RWPE2 (cell line): ENCODE results near the gene THSD7A.

Experiments used
- ATAC-seq: fragments of 200-7000 bp; cut with Tn5 transposase; 3 replicates; pipeline ENCODE4 v1.9.1; 2021; ENCODE audit warnings: low read depth
- DNase-seq: peaks from one replicate; pipeline ENCODE4 v3.0.0-alpha.2; 2020; ENCODE audit warnings: low spot score
- H3K27ac ChIP-seq: fragments of 450-650 bp; 2 replicates; pipeline ENCODE4 v1.5.1; 2017; ENCODE audit warnings: mild to moderate bottlenecking; ENCODE audit not compliant: poor library complexity, severe bottlenecking
- H3K27me3 ChIP-seq: fragments of 250-450 bp; sonication (Bioruptor Pico); 2 replicates; pipeline ENCODE4 v1.5.1; 2021; ENCODE audit warnings: mild to moderate bottlenecking, moderate library complexity; ENCODE audit not compliant: insufficient read depth, poor library complexity, severe bottlenecking
- H3K36me3 ChIP-seq: fragments of 250-450 bp; sonication (Bioruptor Pico); 2 replicates; pipeline ENCODE4 v1.5.1; 2020; ENCODE audit warnings: low read depth, mild to moderate bottlenecking, moderate library complexity
- H3K4me1 ChIP-seq: fragments of 250-450 bp; sonication (Bioruptor Pico); 2 replicates; pipeline ENCODE4 v1.5.1; 2021; ENCODE audit warnings: mild to moderate bottlenecking, moderate library complexity; ENCODE audit not compliant: insufficient read depth, poor library complexity, severe bottlenecking
- H3K4me3 ChIP-seq: fragments of 250-450 bp; sonication (Bioruptor Pico); 2 replicates; pipeline ENCODE4 v1.5.1; 2021; ENCODE audit warnings: mild to moderate bottlenecking, moderate library complexity; ENCODE audit not compliant: severe bottlenecking
- H3K9me3 ChIP-seq: fragments of 250-450 bp; sonication (Bioruptor Pico); 2 replicates; pipeline ENCODE4 v1.5.1; 2021; ENCODE audit warnings: mild to moderate bottlenecking, moderate library complexity; ENCODE audit not compliant: severe bottlenecking
- TF ChIP-seq, protein P1 (sequence below): fragments of 450-650 bp; IDR thresholded peaks from one replicate; pipeline ENCODE4 v1.5.1; 2017; ENCODE audit warnings: mild to moderate bottlenecking, moderate library complexity; ENCODE audit not compliant: poor library complexity, severe bottlenecking

THSD7A gene

DNA sequence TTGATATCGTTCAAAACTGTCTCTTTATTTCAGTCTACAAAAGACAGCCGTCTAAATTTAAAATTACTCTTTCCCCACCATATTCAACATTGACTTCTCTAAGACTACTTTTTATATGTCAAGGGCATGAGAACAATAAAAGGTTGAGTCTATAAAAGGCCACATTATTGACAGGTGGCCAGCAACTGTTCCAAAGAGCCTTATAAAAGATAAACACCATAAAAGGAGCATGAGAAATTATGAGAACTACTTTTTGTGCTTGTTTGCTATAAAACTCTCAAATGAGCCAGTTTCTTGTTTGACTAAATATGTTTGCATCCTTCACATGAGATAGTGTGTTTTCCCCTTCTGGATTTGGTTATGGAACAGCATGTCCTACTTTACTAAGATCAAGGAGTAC, 189.2 kb downstream of the THSD7A start:
- ATAC-seq, result no peak
- TF ChIP-seq, protein P1, sequence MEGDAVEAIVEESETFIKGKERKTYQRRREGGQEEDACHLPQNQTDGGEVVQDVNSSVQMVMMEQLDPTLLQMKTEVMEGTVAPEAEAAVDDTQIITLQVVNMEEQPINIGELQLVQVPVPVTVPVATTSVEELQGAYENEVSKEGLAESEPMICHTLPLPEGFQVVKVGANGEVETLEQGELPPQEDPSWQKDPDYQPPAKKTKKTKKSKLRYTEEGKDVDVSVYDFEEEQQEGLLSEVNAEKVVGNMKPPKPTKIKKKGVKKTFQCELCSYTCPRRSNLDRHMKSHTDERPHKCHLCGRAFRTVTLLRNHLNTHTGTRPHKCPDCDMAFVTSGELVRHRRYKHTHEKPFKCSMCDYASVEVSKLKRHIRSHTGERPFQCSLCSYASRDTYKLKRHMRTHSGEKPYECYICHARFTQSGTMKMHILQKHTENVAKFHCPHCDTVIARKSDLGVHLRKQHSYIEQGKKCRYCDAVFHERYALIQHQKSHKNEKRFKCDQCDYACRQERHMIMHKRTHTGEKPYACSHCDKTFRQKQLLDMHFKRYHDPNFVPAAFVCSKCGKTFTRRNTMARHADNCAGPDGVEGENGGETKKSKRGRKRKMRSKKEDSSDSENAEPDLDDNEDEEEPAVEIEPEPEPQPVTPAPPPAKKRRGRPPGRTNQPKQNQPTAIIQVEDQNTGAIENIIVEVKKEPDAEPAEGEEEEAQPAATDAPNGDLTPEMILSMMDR, result no peak
- no peak for DNase-seq
- Histone ChIP-seq H3K36me3 (no peaks in the 10 kb centered on the region), H3K9me3 (no peaks in the 10 kb centered on the region), H3K4me1 (no peaks in the 10 kb centered on the region), H3K27ac (no peak overlapping the region), H3K4me3 (no peak overlapping the region), H3K27me3 (peaks cover 10% of the 10 kb centered on the region)

- peaks cover 10% of the 10 kb centered on the region for H3K27me3 ChIP-seq
Measured at GRCh38 chr7:11642276-11642675, 189.7 kb downstream of the THSD7A start.

DNA sequence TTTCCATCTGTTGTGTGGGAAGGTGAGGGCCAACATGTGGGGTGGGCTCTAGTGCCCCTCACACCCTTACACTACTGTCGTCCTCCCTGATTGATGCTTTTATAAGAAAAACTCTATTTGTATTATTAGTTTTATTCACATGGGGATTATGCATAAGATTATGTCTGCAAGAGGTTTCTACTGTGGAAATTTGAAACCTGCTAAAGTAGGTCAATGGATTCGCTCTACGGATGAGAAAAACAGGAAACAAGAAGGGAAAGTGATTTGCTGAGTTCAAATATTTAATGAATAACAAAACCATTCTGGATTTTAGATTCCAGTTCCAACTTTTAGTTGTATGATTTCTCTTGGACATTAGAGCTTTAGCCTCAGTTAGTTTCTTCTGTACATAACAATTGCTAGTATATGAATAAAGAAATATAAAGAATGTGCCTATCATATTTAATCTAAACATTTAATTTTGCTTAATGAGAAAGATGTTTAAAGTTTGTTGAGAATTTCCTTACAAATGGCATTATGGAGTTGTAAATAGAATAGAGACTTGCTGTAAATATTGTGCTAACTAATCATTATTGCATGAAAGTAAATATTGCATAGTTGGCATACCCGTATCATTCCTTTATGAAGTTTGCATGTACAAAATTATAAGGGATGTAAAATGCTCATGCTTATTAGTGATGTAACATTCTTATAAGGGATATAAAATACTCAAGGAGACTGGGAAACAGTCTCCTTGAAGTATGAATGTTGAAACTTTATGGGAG, 193.8 kb downstream of the THSD7A start:
- ATAC-seq, result no peak
- H3K9me3 ChIP-seq, result no peaks in the 10 kb centered on the region
- H3K4me1 ChIP-seq, result no peaks in the 10 kb centered on the region
- DNase-seq, result no peak
- peaks cover 5% of the 10 kb centered on the region for H3K27me3 ChIP-seq
- no peak overlapping the region for H3K4me3 ChIP-seq
- no peaks in the 10 kb centered on the region for H3K36me3 ChIP-seq
- no peak overlapping the region for H3K27ac ChIP-seq
- TF ChIP-seq, protein P1, result no peak

More at GRCh38 chr7:11642276-11642675, 189.7 kb downstream of the THSD7A start:
- Histone ChIP-seq H3K4me1 (no peaks in the 10 kb centered on the region), H3K4me3 (no peak overlapping the region), H3K9me3 (no peaks in the 10 kb centered on the region), H3K27ac (no peak overlapping the region), H3K36me3 (no peaks in the 10 kb centered on the region)
- ATAC-seq (no peak), DNase-seq (no peak)
- TF ChIP-seq, protein P1, result no peak

DNA sequence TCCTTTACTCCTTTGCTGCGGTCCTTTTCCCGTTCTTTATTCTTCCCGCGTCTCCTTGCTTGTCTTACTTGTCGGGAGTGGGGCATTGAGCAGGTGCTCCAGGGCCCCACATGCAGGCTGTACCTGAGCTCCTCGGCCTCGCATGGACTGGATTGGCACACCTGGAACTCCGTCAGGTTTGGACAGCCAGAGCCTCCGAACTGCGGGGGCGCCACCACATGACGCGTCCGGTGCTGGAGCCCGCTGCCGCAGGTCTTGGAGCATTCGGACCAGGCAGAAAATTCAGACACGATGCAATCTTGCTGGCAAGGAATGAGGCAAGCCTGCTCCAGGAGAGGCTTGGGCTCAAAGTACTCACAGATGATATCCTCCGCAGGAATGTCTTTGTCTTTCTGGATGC, 195.7 kb downstream of the THSD7A start:
- Histone ChIP-seq H3K27ac (no peak overlapping the region), H3K36me3 (no peaks in the 10 kb centered on the region), H3K27me3 (no peaks in the 10 kb centered on the region), H3K4me3 (no peak overlapping the region), H3K9me3 (no peaks in the 10 kb centered on the region), H3K4me1 (no peaks in the 10 kb centered on the region)
- TF ChIP-seq, protein P1, result no peak
- no peak for ATAC-seq
- no peak for DNase-seq

DNA sequence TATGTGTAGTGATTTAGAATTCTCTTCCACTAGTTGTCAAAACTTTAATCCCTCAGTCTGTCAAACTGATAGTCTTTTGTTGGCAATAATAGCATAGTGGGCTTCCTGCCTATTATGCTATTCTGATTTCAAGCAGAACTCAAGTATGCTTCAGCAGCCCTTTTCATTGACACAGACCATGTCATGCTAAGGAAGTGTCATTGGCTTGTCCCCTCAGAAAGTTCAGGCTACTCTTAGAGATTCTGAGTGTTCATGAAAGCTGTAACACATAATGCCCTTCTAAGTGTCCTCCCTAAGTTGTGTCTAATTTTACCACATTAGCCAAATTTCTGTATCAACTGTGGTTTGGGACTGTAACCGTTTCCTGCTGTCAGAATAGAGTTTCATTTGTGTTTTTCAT, 198.7 kb downstream of the THSD7A start:
- Histone ChIP-seq H3K27ac (no peak overlapping the region), H3K4me3 (no peak overlapping the region), H3K36me3 (no peaks in the 10 kb centered on the region), H3K4me1 (no peaks in the 10 kb centered on the region), H3K9me3 (no peaks in the 10 kb centered on the region), H3K27me3 (no peaks in the 10 kb centered on the region)
- DNase-seq, result no peak
- no peak for ATAC-seq
- TF ChIP-seq, protein P1, result no peak
